ENCODE data around the gene TRIM39. TPM values are rescaled to one million over a fixed set of nuclear protein-coding genes. Genes with fewer than 3 reads are reported as not detected.

TRIM39 gene
- polyA plus RNA-seq, 1 of the 3 experiments (the other 2 are of a cell fraction): 6.5 TPM

DNA sequence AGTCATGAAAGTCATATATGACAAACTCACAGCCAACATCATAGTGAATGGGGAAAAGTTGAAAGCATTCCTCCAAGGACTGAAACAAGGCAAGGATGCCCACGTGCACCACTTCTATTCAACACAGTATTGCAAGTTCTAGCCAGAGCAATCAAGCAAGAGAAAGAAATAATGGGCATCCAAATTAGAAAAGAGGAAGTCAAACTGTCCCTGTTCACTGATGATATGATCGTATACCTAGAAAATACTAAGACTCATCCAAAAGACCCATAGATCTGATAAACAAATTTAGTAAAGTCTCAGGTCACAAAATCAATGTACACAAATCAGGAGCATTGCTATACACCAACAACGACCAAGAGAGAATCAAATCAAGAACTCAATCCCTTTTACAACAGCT, 59.4 kb downstream of the TRIM39 start:
- H3K27me3 ChIP-seq (ENCODE audit: insufficient read depth): peaks cover 4% of the 10 kb centered on the region
- TF ChIP-seq RXRA (IDR thresholded peaks at IDR 0.05; ENCODE audit: borderline replicate concordance, low read depth) (no peak), ELF1 (IDR thresholded peaks at IDR 0.05) (no peak), RCOR1 (IDR thresholded peaks at IDR 0.05; ENCODE audit: low read length) (no peak), RAD21 (IDR thresholded peaks at IDR 0.05; ENCODE audit: low read length) (no peak), NRF1 (IDR thresholded peaks at IDR 0.05; ENCODE audit: low read depth, low read length) (no peak), FOSL2 (IDR thresholded peaks at IDR 0.05; ENCODE audit: borderline replicate concordance, low read depth) (no peak), TCF12 (IDR thresholded peaks at IDR 0.05) (no peak), GABPA (IDR thresholded peaks at IDR 0.05; ENCODE audit: low read depth) (no peak), SMC3 (IDR thresholded peaks at IDR 0.05; ENCODE audit: low read depth, low read length) (no peak), POLR2AphosphoS5 (IDR thresholded peaks at IDR 0.05; ENCODE audit: low read depth, low read length) (no peak), TAF1 (IDR thresholded peaks at IDR 0.05; ENCODE audit: borderline replicate concordance, low read depth, low read length) (no peak), NFIC (IDR thresholded peaks at IDR 0.05; ENCODE audit: borderline replicate concordance) (no peak), MEF2A (IDR thresholded peaks at IDR 0.05; ENCODE audit: borderline replicate concordance, low read depth) (no peak)
- TF ChIP-seq, protein P1, sequence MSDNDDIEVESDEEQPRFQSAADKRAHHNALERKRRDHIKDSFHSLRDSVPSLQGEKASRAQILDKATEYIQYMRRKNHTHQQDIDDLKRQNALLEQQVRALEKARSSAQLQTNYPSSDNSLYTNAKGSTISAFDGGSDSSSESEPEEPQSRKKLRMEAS (IDR thresholded peaks at IDR 0.05; ENCODE audit: low read depth): no peak
- TF ChIP-seq, protein P2, sequence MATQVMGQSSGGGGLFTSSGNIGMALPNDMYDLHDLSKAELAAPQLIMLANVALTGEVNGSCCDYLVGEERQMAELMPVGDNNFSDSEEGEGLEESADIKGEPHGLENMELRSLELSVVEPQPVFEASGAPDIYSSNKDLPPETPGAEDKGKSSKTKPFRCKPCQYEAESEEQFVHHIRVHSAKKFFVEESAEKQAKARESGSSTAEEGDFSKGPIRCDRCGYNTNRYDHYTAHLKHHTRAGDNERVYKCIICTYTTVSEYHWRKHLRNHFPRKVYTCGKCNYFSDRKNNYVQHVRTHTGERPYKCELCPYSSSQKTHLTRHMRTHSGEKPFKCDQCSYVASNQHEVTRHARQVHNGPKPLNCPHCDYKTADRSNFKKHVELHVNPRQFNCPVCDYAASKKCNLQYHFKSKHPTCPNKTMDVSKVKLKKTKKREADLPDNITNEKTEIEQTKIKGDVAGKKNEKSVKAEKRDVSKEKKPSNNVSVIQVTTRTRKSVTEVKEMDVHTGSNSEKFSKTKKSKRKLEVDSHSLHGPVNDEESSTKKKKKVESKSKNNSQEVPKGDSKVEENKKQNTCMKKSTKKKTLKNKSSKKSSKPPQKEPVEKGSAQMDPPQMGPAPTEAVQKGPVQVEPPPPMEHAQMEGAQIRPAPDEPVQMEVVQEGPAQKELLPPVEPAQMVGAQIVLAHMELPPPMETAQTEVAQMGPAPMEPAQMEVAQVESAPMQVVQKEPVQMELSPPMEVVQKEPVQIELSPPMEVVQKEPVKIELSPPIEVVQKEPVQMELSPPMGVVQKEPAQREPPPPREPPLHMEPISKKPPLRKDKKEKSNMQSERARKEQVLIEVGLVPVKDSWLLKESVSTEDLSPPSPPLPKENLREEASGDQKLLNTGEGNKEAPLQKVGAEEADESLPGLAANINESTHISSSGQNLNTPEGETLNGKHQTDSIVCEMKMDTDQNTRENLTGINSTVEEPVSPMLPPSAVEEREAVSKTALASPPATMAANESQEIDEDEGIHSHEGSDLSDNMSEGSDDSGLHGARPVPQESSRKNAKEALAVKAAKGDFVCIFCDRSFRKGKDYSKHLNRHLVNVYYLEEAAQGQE (IDR thresholded peaks at IDR 0.05; ENCODE audit: low read depth, low read length): no peak
- H3K36me3 ChIP-seq (replicated peaks in 1 of 2; ENCODE audit: control insufficient read depth in 1 of 2, insufficient read depth in 2 of 2, low read length in 1 of 2): no peaks in the 10 kb centered on the region

DNA sequence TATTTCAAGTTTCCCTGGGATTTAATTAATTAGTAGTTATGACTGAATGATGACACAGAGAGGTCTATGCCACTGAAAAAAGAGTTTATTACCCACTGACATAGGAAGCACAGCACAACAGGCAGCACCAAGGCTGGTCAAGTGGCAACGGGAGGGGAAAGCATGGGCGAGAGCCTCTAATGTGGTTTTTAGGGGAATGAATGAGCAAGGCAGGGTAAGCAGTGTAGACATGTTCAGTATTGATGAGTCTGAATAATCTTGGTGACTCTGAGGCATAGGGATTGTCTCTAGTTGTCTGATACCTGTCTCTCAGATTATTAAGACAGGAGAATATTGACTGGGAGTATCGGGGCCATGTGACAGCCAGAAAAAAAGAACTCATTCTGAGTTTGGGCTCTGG, 64.5 kb downstream of the TRIM39 start:
- Histone ChIP-seq H3K9me2 (no peaks in the 10 kb centered on the region), H3K4me2 (no peak overlapping the region), H3K9ac (no peak overlapping the region), H3K27me3 (ENCODE audit: insufficient read depth) (peaks cover 47% of the 10 kb centered on the region), H3K79me2 (ENCODE audit: insufficient read depth) (no peaks in the 10 kb centered on the region), H3K36me3 (replicated peaks in 1 of 2; ENCODE audit: control insufficient read depth in 1 of 2, insufficient read depth in 2 of 2, low read length in 1 of 2) (no peaks in the 10 kb centered on the region), H3F3A (replicated peaks; ENCODE audit: insufficient read depth) (no peaks in the 10 kb centered on the region), H3K9me3 (no peaks in the 10 kb centered on the region), H2AFZ (ENCODE audit: low read depth) (no peak overlapping the region), H3K4me3 (ENCODE audit: low read depth in 2 of 2, low read length in 1 of 2) (no peak overlapping the region), H4K20me1 (ENCODE audit: insufficient read depth) (no peaks in the 10 kb centered on the region), H3K27ac (ENCODE audit: low read depth in 2 of 2, low read length in 1 of 2) (no peak overlapping the region), H3K4me1 (ENCODE audit: control insufficient read depth in 1 of 2, insufficient read depth in 2 of 2, low read depth in 1 of 2, low read length in 1 of 2) (no peaks in the 10 kb centered on the region)
- no peak for TF ChIP-seq ELF1 (IDR thresholded peaks at IDR 0.05)
- DNase-seq: no peak
- WGBS (ENCODE audit: low lambda C conversion rate): 5% methylated on average over 3 of the region's 3 CpGs
- POLR2A ChIA-PET: no interaction called here
- CTCF ChIA-PET: no interaction called here

More for the DNA sequence above, 59.4 kb downstream of the TRIM39 start:
- no peak overlapping the region for H3K27ac ChIP-seq (ENCODE audit: low read depth in 2 of 2, low read length in 1 of 2)
- H3K4me3 ChIP-seq (ENCODE audit: low read depth in 2 of 2, low read length in 1 of 2): no peak overlapping the region
- ChIA-PET CTCF (no interaction called here), POLR2A (no interaction called here)
- H3K4me1 ChIP-seq (ENCODE audit: control insufficient read depth in 1 of 2, insufficient read depth in 2 of 2, low read depth in 1 of 2, low read length in 1 of 2): no peaks in the 10 kb centered on the region
- H3K4me2 ChIP-seq: no peak overlapping the region
- no peaks in the 10 kb centered on the region for H3K9me3 ChIP-seq
- H3K79me2 ChIP-seq (ENCODE audit: insufficient read depth): no peaks in the 10 kb centered on the region
- no peak overlapping the region for H2AFZ ChIP-seq (ENCODE audit: low read depth)
- DNase-seq: no peak
- H3K9ac ChIP-seq: no peak overlapping the region
- 1% methylated on average over 3 of the region's 3 CpGs for WGBS (ENCODE audit: low lambda C conversion rate)
- H3F3A ChIP-seq (replicated peaks; ENCODE audit: insufficient read depth): no peaks in the 10 kb centered on the region
- no peaks in the 10 kb centered on the region for H4K20me1 ChIP-seq (ENCODE audit: insufficient read depth)
- H3K9me2 ChIP-seq: no peaks in the 10 kb centered on the region

Small RNAs within 50 kb of the gene (small RNA-seq; reads per million reads assigned to genes)
- gene HLA-N: 0 reads per million in 7 experiments

Other genes starting within 250 kb of the TRIM39 start
- not detected in 2 replicates for gene TRIM31, start 213.8 kb upstream of the TRIM39 start, polyA plus RNA-seq (2012; rRNA removed)
- gene TRIM40, start 190.8 kb upstream of the TRIM39 start, polyA plus RNA-seq (2012; rRNA removed): not detected in 2 replicates
- not detected in 2 replicates for gene TRIM10, start 165.7 kb upstream of the TRIM39 start, polyA plus RNA-seq (2012; rRNA removed)
- not detected in 2 replicates for gene TRIM15, start 163.4 kb upstream of the TRIM39 start, polyA plus RNA-seq (2012; rRNA removed)
- 23.5 and 26.1 TPM in 2 replicates for gene TRIM26, start 113.5 kb upstream of the TRIM39 start, polyA plus RNA-seq (2012; rRNA removed)
- gene RPP21, start 18.2 kb downstream of the TRIM39 start, polyA plus RNA-seq (2012; rRNA removed): 68.8 and 108 TPM in 2 replicates
- 90.9 and 99.7 TPM in 2 replicates for gene HLA-E, start 162.6 kb downstream of the TRIM39 start, polyA plus RNA-seq (2012; rRNA removed)
- gene GNL1, start 229.6 kb downstream of the TRIM39 start, polyA plus RNA-seq (2012; rRNA removed): 36.4 and 43.3 TPM in 2 replicates
- 21.2 and 26.0 TPM in 2 replicates for gene PRR3, start 230.4 kb downstream of the TRIM39 start, polyA plus RNA-seq (2012; rRNA removed)
- gene ABCF1, start 244.5 kb downstream of the TRIM39 start, polyA plus RNA-seq (2012; rRNA removed): 42.5 and 53.4 TPM in 2 replicates

Measured in SK-N-SH (cell line).